Neutrophil (primary cell): Measurements from ENCODE around the gene PLOD2.
"Not testable (repeated sequence)": the region's sequence is repeated elsewhere in the genome, so short reads cannot be mapped to it uniquely, and the experiment has no call there.

Source experiments
- H3K27ac ChIP-seq: fragments of 200-600 bp; sonication (generic); 2 replicates; pipeline ENCODE4 v1.5.1; 2016; ENCODE audit warnings: mild to moderate bottlenecking, moderate library complexity
- H3K27me3 ChIP-seq: fragments of 200-600 bp; sonication (generic); 2 replicates; pipeline ENCODE4 v1.6.0; 2016; ENCODE audit warnings: mild to moderate bottlenecking
- H3K36me3 ChIP-seq: fragments of 200-600 bp; sonication (generic); 2 replicates; pipeline ENCODE4 v1.5.1; 2017
- H3K4me1 ChIP-seq, 2 experiments: fragments of 200-600 bp in 1 of 2; sonication (generic) in 1 of 2; 1 replicate in 1 of 2; 2 replicates in 1 of 2; pipeline versions ENCODE4 v1.5.1 to v1.6.1; 2013 to 2016; ENCODE audit warnings: low read depth in 1 of 2, low read length in 1 of 2, mild to moderate bottlenecking in 1 of 2, moderate library complexity in 1 of 2; ENCODE audit not compliant: control insufficient read depth in 1 of 2, insufficient read depth in 1 of 2
- H3K4me3 ChIP-seq, 2 experiments: fragments of 200-600 bp in 1 of 2; sonication (generic) in 1 of 2; 1 replicate in 1 of 2; 2 replicates in 1 of 2; pipeline ENCODE4 v1.5.1; 2013 to 2016; ENCODE audit warnings: low read depth in 1 of 2, low read length in 1 of 2, mild to moderate bottlenecking in 1 of 2, moderate library complexity in 1 of 2
- H3K9me3 ChIP-seq: fragments of 200-600 bp; sonication (generic); 2 replicates; pipeline ENCODE4 v1.5.1; 2016
- CTCF ChIP-seq: fragments of 200-600 bp; sonication (generic); IDR thresholded peaks from 2 replicates; pipeline ENCODE4 v1.5.1; 2016; ENCODE audit warnings: antibody characterized with exemption

The PLOD2 gene

GRCh38 chr3:146125951-146126350 lies 35.0 kb downstream of the PLOD2 start:
- H3K36me3 ChIP-seq = no peaks in the 10 kb centered on the region
- no peaks in the 10 kb centered on the region for H3K27me3 ChIP-seq
- H3K27ac ChIP-seq = no peak overlapping the region
- H3K4me1 ChIP-seq = no peaks in the 10 kb centered on the region
- TF ChIP-seq CTCF = no peak
- no peak overlapping the region for H3K4me3 ChIP-seq
- H3K9me3 ChIP-seq = no peaks in the 10 kb centered on the region

GRCh38 chr3:146124126-146124801 lies 36.7 kb downstream of the PLOD2 start:
- Histone ChIP-seq H3K4me3 (no peak overlapping the region), H3K27me3 (no peaks in the 10 kb centered on the region), H3K27ac (no peak overlapping the region), H3K4me1 (no peaks in the 10 kb centered on the region), H3K36me3 (no peaks in the 10 kb centered on the region), H3K9me3 (no peaks in the 10 kb centered on the region)
- no peak for TF ChIP-seq CTCF

GRCh38 chr3:146117406-146118285 lies 43.3 kb downstream of the PLOD2 start:
- Histone ChIP-seq H3K27me3 (no peaks in the 10 kb centered on the region), H3K4me1 (no peaks in the 10 kb centered on the region), H3K36me3 (no peaks in the 10 kb centered on the region), H3K27ac (no peak overlapping the region), H3K9me3 (no peaks in the 10 kb centered on the region), H3K4me3 (no peak overlapping the region)
- no peak for TF ChIP-seq CTCF

GRCh38 chr3:146115619-146116018 lies 45.4 kb downstream of the PLOD2 start:
- Histone ChIP-seq H3K27me3 (no peaks in the 10 kb centered on the region), H3K4me1 (no peaks in the 10 kb centered on the region), H3K4me3 (no peak overlapping the region), H3K9me3 (no peaks in the 10 kb centered on the region), H3K27ac (no peak overlapping the region), H3K36me3 (no peaks in the 10 kb centered on the region)
- TF ChIP-seq CTCF = no peak

GRCh38 chr3:146113804-146114203 lies 47.2 kb downstream of the PLOD2 start:
- not testable (repeated sequence) for H3K36me3 ChIP-seq, H3K27ac ChIP-seq, H3K4me1 ChIP-seq

DNA sequence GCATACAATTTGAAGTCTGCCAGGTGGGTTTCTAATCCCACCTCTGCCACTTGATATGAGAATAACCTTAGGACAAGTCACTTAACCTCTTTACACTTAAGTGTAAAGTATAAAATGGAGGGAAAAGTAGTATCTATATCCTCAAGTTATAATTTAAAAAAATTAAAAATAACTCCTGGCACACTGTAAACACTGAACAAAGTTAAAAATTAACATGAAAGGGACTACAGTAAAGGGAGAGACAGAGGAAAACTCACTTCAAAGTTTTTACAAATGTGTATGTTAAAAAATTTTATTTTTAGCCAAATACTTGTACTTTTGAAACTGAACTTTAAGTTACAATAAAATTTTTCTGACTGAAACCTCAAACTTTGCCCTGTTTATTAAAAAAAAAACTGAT lies 49.6 kb downstream of the PLOD2 start:
- TF ChIP-seq CTCF = no peak
- no peak overlapping the region for H3K4me3 ChIP-seq
- no peaks in the 10 kb centered on the region for H3K36me3 ChIP-seq
- H3K27me3 ChIP-seq = no peaks in the 10 kb centered on the region
- H3K4me1 ChIP-seq = no peaks in the 10 kb centered on the region
- no peak overlapping the region for H3K27ac ChIP-seq
- H3K9me3 ChIP-seq = no peaks in the 10 kb centered on the region

More at GRCh38 chr3:146113804-146114203, 47.2 kb downstream of the PLOD2 start:
- not testable (repeated sequence) for H3K9me3 ChIP-seq, H3K4me3 ChIP-seq, H3K27me3 ChIP-seq
